ENCODE results near the gene ZNF431. TPM values are rescaled to one million over a fixed set of nuclear protein-coding genes. Genes with fewer than 3 reads are reported as not detected.
"Not testable (repeated sequence)": the region's sequence is repeated elsewhere in the genome, so short reads cannot be mapped to it uniquely, and the experiment has no call there.

The ZNF431 gene
- total RNA-seq, 2 experiments from 2014 or later: 16.9 to 17.1 TPM

GRCh38 chr19:21127898-21128297 is 13.9 kb upstream of the ZNF431 start:
- intact Hi-C loops (cut with micrococcal nuclease): no loop called here
- Mint-ChIP-seq H3K4me3 (no peak overlapping the region), H3K36me3 (peaks cover 4% of the 10 kb centered on the region), H3K27ac (no peak overlapping the region), H3K4me1 (ENCODE audit: low read depth) (no peaks in the 10 kb centered on the region), H3K9me3 (peaks cover 14% of the 10 kb centered on the region), H3K27me3 (no peaks in the 10 kb centered on the region)
- ChIA-PET POLR2A (interaction anchor here (0.6 kb wide), 1 partner anchor 111 kb away, joined by 4 read pairs; no protein-coding TSS in a partner anchor), CTCF (no interaction called here)
- no peak for DNase-seq

GRCh38 chr19:21128901-21129698 is 12.7 kb upstream of the ZNF431 start:
- H3K4me3 Mint-ChIP-seq: no peak overlapping the region
- no peak for DNase-seq
- POLR2A ChIA-PET: no interaction called here
- H3K27me3 Mint-ChIP-seq: no peaks in the 10 kb centered on the region
- H3K27ac Mint-ChIP-seq: no peak overlapping the region
- peaks cover 3% of the 10 kb centered on the region for H3K36me3 Mint-ChIP-seq
- peaks cover 12% of the 10 kb centered on the region for H3K9me3 Mint-ChIP-seq
- CTCF ChIA-PET: interaction anchor here (0.6 kb wide), 1 partner anchor 92 kb away, joined by 3 read pairs; no protein-coding TSS in a partner anchor
- intact Hi-C loops (cut with micrococcal nuclease): no loop called here
- no peaks in the 10 kb centered on the region for H3K4me1 Mint-ChIP-seq (ENCODE audit: low read depth)

GRCh38 chr19:21130097-21130775 is 11.6 kb upstream of the ZNF431 start:
- CTCF ChIA-PET: no interaction called here
- Mint-ChIP-seq H3K36me3 (peaks cover 1% of the 10 kb centered on the region), H3K4me1 (ENCODE audit: low read depth) (no peaks in the 10 kb centered on the region), H3K9me3 (peaks cover 12% of the 10 kb centered on the region), H3K27ac (no peak overlapping the region), H3K27me3 (no peaks in the 10 kb centered on the region), H3K4me3 (no peak overlapping the region)
- DNase-seq: no peak
- intact Hi-C loops (cut with micrococcal nuclease): no loop called here
- POLR2A ChIA-PET: no interaction called here

GRCh38 chr19:21133633-21134032 is 8.2 kb upstream of the ZNF431 start:
- intact Hi-C loops (cut with micrococcal nuclease): no loop called here
- Mint-ChIP-seq H3K36me3 (no peaks in the 10 kb centered on the region), H3K9me3 (peaks cover 7% of the 10 kb centered on the region), H3K27me3 (no peaks in the 10 kb centered on the region), H3K27ac (no peak overlapping the region), H3K4me1 (ENCODE audit: low read depth) (no peaks in the 10 kb centered on the region), H3K4me3 (no peak overlapping the region)
- DNase-seq: no peak
- ChIA-PET CTCF (no interaction called here), POLR2A (no interaction called here)

- Mint-ChIP-seq H3K4me3 (no peak overlapping the region), H3K27ac (no peak overlapping the region), H3K9me3 (peaks cover 6% of the 10 kb centered on the region), H3K27me3 (no peaks in the 10 kb centered on the region), H3K4me1 (ENCODE audit: low read depth) (no peaks in the 10 kb centered on the region), H3K36me3 (no peaks in the 10 kb centered on the region)
- POLR2A ChIA-PET: no interaction called here
- CTCF ChIA-PET: no interaction called here
- no peak for DNase-seq
- intact Hi-C loops (cut with micrococcal nuclease): no loop called here
These were observed 6.9 kb upstream of the ZNF431 start for GRCh38 chr19:21134934-21135366.

GRCh38 chr19:21135433-21135832 is 6.4 kb upstream of the ZNF431 start:
- DNase-seq: no peak
- Mint-ChIP-seq H3K27me3 (no peaks in the 10 kb centered on the region), H3K36me3 (no peaks in the 10 kb centered on the region), H3K27ac (no peak overlapping the region), H3K9me3 (peaks cover 1% of the 10 kb centered on the region), H3K4me3 (no peak overlapping the region), H3K4me1 (ENCODE audit: low read depth) (no peaks in the 10 kb centered on the region)
- ChIA-PET POLR2A (no interaction called here), CTCF (no interaction called here)
- intact Hi-C loops (cut with micrococcal nuclease): no loop called here

- CTCF ChIA-PET: no interaction called here
- POLR2A ChIA-PET: interaction anchor here (0.6 kb wide), 1 partner anchor 834 kb away, joined by 4 read pairs; no protein-coding TSS in a partner anchor
- Mint-ChIP-seq H3K4me3 (no peak overlapping the region), H3K36me3 (peaks cover 5% of the 10 kb centered on the region), H3K27me3 (no peaks in the 10 kb centered on the region), H3K9me3 (no peaks in the 10 kb centered on the region), H3K27ac (no peak overlapping the region), H3K4me1 (ENCODE audit: low read depth) (peaks cover 14% of the 10 kb centered on the region)
- intact Hi-C loops (cut with micrococcal nuclease): no loop called here
- DNase-seq: no peak
These were observed 3.7 kb upstream of the ZNF431 start for GRCh38 chr19:21138130-21138529.

GRCh38 chr19:21141006-21141405 is 834 bp upstream of the ZNF431 start:
- Mint-ChIP-seq H3K36me3 (peaks cover 29% of the 10 kb centered on the region), H3K4me1 (ENCODE audit: low read depth) (peaks cover 36% of the 10 kb centered on the region)
- CTCF ChIA-PET, H3K27me3 Mint-ChIP-seq, H3K9me3 Mint-ChIP-seq, H3K4me3 Mint-ChIP-seq, DNase-seq, H3K27ac Mint-ChIP-seq: not testable (repeated sequence)
- intact Hi-C loops (cut with micrococcal nuclease): loop anchor here (1.0 to 5.0 kb wide), 3 partner anchors 57 to 716 kb away; partner anchors contain the start of gene ZNF85
- POLR2A ChIA-PET: interaction anchor here (1.2 to 2.2 kb wide), 4 partner anchors 59 to 365 kb away, joined by 3 to 12 read pairs (median 6); partner anchors contain the start of genes ZNF430, ZNF66 and ZNF714

GRCh38 chr19:21143428-21143827 is 1.6 kb downstream of the ZNF431 start:
- POLR2A ChIA-PET: interaction anchor here (2.2 kb wide), 1 partner anchor 122 kb away, joined by 12 read pairs; the partner anchor contains the start of gene ZNF430
- Mint-ChIP-seq H3K9me3 (no peaks in the 10 kb centered on the region), H3K4me1 (ENCODE audit: low read depth) (peaks cover 45% of the 10 kb centered on the region), H3K4me3 (peak overlapping the region; percentile 41), H3K27me3 (no peaks in the 10 kb centered on the region), H3K27ac (no peak overlapping the region), H3K36me3 (peaks cover 47% of the 10 kb centered on the region)
- no peak for DNase-seq
- CTCF ChIA-PET: no interaction called here
- intact Hi-C loops (cut with micrococcal nuclease): loop anchor here (2.0 to 5.0 kb wide), 2 partner anchors 121 to 221 kb away; partner anchors contain the start of gene ZNF85

- Mint-ChIP-seq H3K4me1 (ENCODE audit: low read depth) (peaks cover 45% of the 10 kb centered on the region), H3K27me3 (no peaks in the 10 kb centered on the region), H3K36me3 (peaks cover 51% of the 10 kb centered on the region), H3K27ac (no peak overlapping the region), H3K4me3 (no peak overlapping the region), H3K9me3 (no peaks in the 10 kb centered on the region)
- CTCF ChIA-PET: no interaction called here
- peak; percentile 24 for DNase-seq
- intact Hi-C loops (cut with micrococcal nuclease): loop anchor here (2.0 to 5.0 kb wide), 2 partner anchors 121 to 222 kb away; partner anchors contain the start of gene ZNF85
- POLR2A ChIA-PET: no interaction called here
These were observed 2.0 kb downstream of the ZNF431 start for GRCh38 chr19:21143854-21144253.

GRCh38 chr19:21147540-21147939 is 5.7 kb downstream of the ZNF431 start:
- Mint-ChIP-seq H3K36me3 (peaks cover 79% of the 10 kb centered on the region), H3K9me3 (no peaks in the 10 kb centered on the region), H3K4me1 (ENCODE audit: low read depth) (peaks cover 36% of the 10 kb centered on the region), H3K27me3 (no peaks in the 10 kb centered on the region), H3K4me3 (no peak overlapping the region), H3K27ac (no peak overlapping the region)
- POLR2A ChIA-PET: no interaction called here
- DNase-seq: no peak
- CTCF ChIA-PET: no interaction called here
- intact Hi-C loops (cut with micrococcal nuclease): no loop called here

GRCh38 chr19:21148681-21149080 is 6.8 kb downstream of the ZNF431 start:
- DNase-seq: no peak
- peaks cover 84% of the 10 kb centered on the region for H3K36me3 Mint-ChIP-seq
- CTCF ChIA-PET: no interaction called here
- POLR2A ChIA-PET: no interaction called here
- H3K27ac Mint-ChIP-seq: no peak overlapping the region
- H3K4me3 Mint-ChIP-seq: no peak overlapping the region
- intact Hi-C loops (cut with micrococcal nuclease): no loop called here
- no peaks in the 10 kb centered on the region for H3K9me3 Mint-ChIP-seq
- peaks cover 27% of the 10 kb centered on the region for H3K4me1 Mint-ChIP-seq (ENCODE audit: low read depth)
- H3K27me3 Mint-ChIP-seq: no peaks in the 10 kb centered on the region

Measured in activated CD4-positive, alpha-beta memory T cell treated with anti-CD3 and anti-CD28 coated beads for 36 hours (primary cell).